ENCODE measurements around the gene GPR152.
A peak's percentile ranks its signal among the peaks of the same experiment; 100 is the strongest.

GPR152 gene

GRCh38 chr11:67412495-67413179 lies 39.9 kb downstream of the GPR152 start:
- DNase-seq (ENCODE audit: low spot score), result no peak
- in situ Hi-C loops (cut with MboI; ENCODE audit: low sequenced_read_pairs, unreplicated experiment), result no loop called here
- TF ChIP-seq CTCF (IDR thresholded peaks at IDR 0.05; ENCODE audit: borderline replicate concordance, control extremely low read depth, extremely low read depth, insufficient read depth, missing control alignments), result no peak

- no peak for DNase-seq (ENCODE audit: low spot score)
- no peak for TF ChIP-seq CTCF (IDR thresholded peaks at IDR 0.05; ENCODE audit: borderline replicate concordance, control extremely low read depth, extremely low read depth, insufficient read depth, missing control alignments)
- in situ Hi-C loops (cut with MboI; ENCODE audit: low sequenced_read_pairs, unreplicated experiment), result no loop called here
These were observed 40.8 kb downstream of the GPR152 start for GRCh38 chr11:67411785-67412152.

GRCh38 chr11:67410984-67411784 lies 41.3 kb downstream of the GPR152 start:
- no peak for DNase-seq (ENCODE audit: low spot score)
- in situ Hi-C loops (cut with MboI; ENCODE audit: low sequenced_read_pairs, unreplicated experiment), result no loop called here
- TF ChIP-seq CTCF (IDR thresholded peaks at IDR 0.05; ENCODE audit: borderline replicate concordance, control extremely low read depth, extremely low read depth, insufficient read depth, missing control alignments), result no peak

GRCh38 chr11:67410369-67410831 lies 42.1 kb downstream of the GPR152 start:
- in situ Hi-C loops (cut with MboI; ENCODE audit: low sequenced_read_pairs, unreplicated experiment), result no loop called here
- DNase-seq (ENCODE audit: low spot score), result no peak
- no peak for TF ChIP-seq CTCF (IDR thresholded peaks at IDR 0.05; ENCODE audit: borderline replicate concordance, control extremely low read depth, extremely low read depth, insufficient read depth, missing control alignments)

- no peak for DNase-seq (ENCODE audit: low spot score)
- no peak for TF ChIP-seq CTCF (IDR thresholded peaks at IDR 0.05; ENCODE audit: borderline replicate concordance, control extremely low read depth, extremely low read depth, insufficient read depth, missing control alignments)
- in situ Hi-C loops (cut with MboI; ENCODE audit: low sequenced_read_pairs, unreplicated experiment), result no loop called here
These were observed 42.7 kb downstream of the GPR152 start for GRCh38 chr11:67409781-67410368.

GRCh38 chr11:67409261-67409666 lies 43.3 kb downstream of the GPR152 start:
- DNase-seq (ENCODE audit: low spot score), result peak; percentile 83
- in situ Hi-C loops (cut with MboI; ENCODE audit: low sequenced_read_pairs, unreplicated experiment), result no loop called here
- no peak for TF ChIP-seq CTCF (IDR thresholded peaks at IDR 0.05; ENCODE audit: borderline replicate concordance, control extremely low read depth, extremely low read depth, insufficient read depth, missing control alignments)
